Sigmoid colon (tissue), 7 donors: ENCODE data around the gene SPRYD4. TPM values are rescaled to one million over a fixed set of nuclear protein-coding genes. Genes with fewer than 3 reads are reported as not detected.

Source experiments
- DNase-seq: peaks from one replicate; pipeline ENCODE4 v3.0.0-alpha.2; 2019
- H3K27ac ChIP-seq, 4 donors: fragments of 200-600 bp; sonication (generic); one replicate each; pipeline ENCODE4 v1.5.1; 2016 to 2019; ENCODE audit warnings: mild to moderate bottlenecking in 1 of 4
- H3K27me3 ChIP-seq, 3 donors: fragments of 200-600 bp; sonication (generic); one replicate each; pipeline ENCODE4 v1.5.1; 2019; ENCODE audit warnings: mild to moderate bottlenecking in 1 of 3
- H3K36me3 ChIP-seq, 4 donors: fragments of 200-600 bp; sonication (generic); one replicate each; pipeline ENCODE4 v1.5.1; 2016 to 2019
- H3K4me1 ChIP-seq, 4 donors: fragments of 200-600 bp; sonication (generic); one replicate each; pipeline ENCODE4 v1.5.1; 2017 to 2019
- H3K4me3 ChIP-seq, 4 donors: fragments of 200-600 bp; sonication (generic); one replicate each; pipeline ENCODE4 v1.5.1; 2017 to 2019; ENCODE audit warnings: mild to moderate bottlenecking in 2 of 4, moderate library complexity in 1 of 4
- H3K9me3 ChIP-seq, 4 donors: fragments of 200-600 bp in 3 of 4; sonication (generic) in 3 of 4; one replicate each; pipeline versions ENCODE4 v1.5.1 to v1.6.1; 2013 to 2019
- EP300 ChIP-seq, 4 donors: sonication (generic); formaldehyde crosslinking; IDR thresholded peaks; one replicate each; pipeline ENCODE4 v1.6.1; 2017; ENCODE audit warnings: antibody characterized with exemption in 4 of 4
- POLR2A ChIP-seq, 2 donors: fragments of 450-650 bp; IDR thresholded peaks; one replicate each; pipeline ENCODE4 v1.6.1; 2016; ENCODE audit warnings: antibody characterized with exemption in 2 of 2, mild to moderate bottlenecking in 2 of 2, moderate library complexity in 2 of 2
- POLR2AphosphoS5 ChIP-seq, 4 donors: sonication (generic); formaldehyde crosslinking; IDR thresholded peaks; one replicate each; pipeline ENCODE4 v1.6.1; 2017; ENCODE audit warnings: antibody characterized with exemption in 4 of 4
- WGBS, 2 donors: extraction: QIAGEN DNeasy Blood & Tissue Kit; methylation state at CpG; one replicate each; pipeline ENCODE4 v1.1.7; 2013; 5-methylcytosine and 5-hydroxymethylcytosine counted together
- intact Hi-C: fragments of 100-400 bp; cut with DNase I; formaldehyde crosslinking; loops from one replicate; pipeline ENCODE4 v1.15.1; 2023
- polyA plus RNA-seq, 3 donors: library from polyadenylated mRNA; stranded (reverse); fragments of 200-250 nt; gene quantifications; one replicate each; pipeline ENCODE4 v1.2.3, GENCODE V29; 2013
- total RNA-seq, 4 donors: library from RNA; depleted of rRNA; stranded (reverse); fragments of >200 nt; gene quantifications; one replicate each; pipeline ENCODE4 v1.1.0, GENCODE V29; 2016
- TF ChIP-seq, protein P1 (sequence below), 4 experiments: fragments of 450-650 bp in 3 of 4; fragments of 200-600 bp in 1 of 4; IDR thresholded peaks; one replicate each; pipeline ENCODE4 v1.5.1; 2016 to 2019; ENCODE audit warnings: antibody characterized with exemption in 4 of 4, mild to moderate bottlenecking in 3 of 4, moderate library complexity in 2 of 4
- donor health status: healthy with polysubstance abuse.
- donor health status: Bipolar disorder and iron deficiency.
- donor health status: healthy.

SPRYD4 gene
- total and polyA plus RNA-seq, 7 donors, result 1.7 to 4.6 (median 3.0) TPM

DNA sequence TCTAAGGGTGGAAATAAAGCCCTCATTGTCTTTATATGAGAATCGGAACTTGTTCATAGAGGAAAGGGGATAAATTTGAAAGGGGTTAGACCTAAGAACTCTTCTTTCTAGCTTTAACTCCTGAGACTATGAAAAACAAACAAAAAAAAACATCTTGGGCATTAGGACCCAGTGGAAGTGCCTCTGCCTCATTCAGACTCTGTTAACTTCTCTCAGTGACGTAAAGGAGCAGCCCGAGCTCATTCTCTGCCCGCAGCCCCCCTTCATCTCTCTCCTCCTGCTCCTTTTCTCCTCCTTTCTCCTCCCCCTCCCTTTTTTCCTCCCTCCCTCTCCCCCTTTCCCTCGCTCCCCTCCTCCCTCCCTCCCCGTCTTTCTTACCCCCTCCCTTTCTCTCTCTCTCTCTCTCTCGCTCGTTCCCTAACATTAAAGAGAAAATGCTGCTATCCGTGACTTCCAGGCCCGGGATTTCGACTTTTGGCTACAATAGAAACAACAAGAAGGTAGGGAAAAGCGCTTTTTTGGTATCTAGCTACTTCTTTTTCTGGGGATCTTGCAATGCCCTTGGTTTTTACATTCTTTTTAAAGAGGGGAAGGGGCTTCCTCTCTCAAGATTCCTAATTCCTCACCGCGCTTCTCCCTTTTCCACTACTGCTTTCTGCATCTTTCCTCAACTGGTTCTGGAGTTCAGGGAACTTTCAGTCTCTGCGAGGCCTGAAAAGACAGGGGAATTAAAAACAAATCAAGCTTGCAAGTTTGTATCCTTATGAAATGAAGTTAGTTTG is 53.4 kb downstream of the SPRYD4 start, which contains the start of gene RBMS2:
Gene RBMS2, plus strand, starts transcription at position 231 of the 782 bp plus-strand sequence. Its CDS starts 204 bp downstream, at position 435.
- Histone ChIP-seq H3K36me3 (no peaks in the 10 kb centered on the region), H3K4me1 (peaks cover 0 to 54% (median 47%) of the 10 kb centered on the region in 4 donors), H3K27ac (peak within 1 kb of the TSS; percentile 90 to 94 (median 92)), H3K4me3 (peak within 1 kb of the TSS; percentile 53 to 68 (median 60)), H3K9me3 (no peaks in the 10 kb centered on the region), H3K27me3 (no peaks in the 10 kb centered on the region)
- 1 to 3% methylated on average over 15 of the region's 15 CpGs for WGBS, 2 donors
- intact Hi-C loops, result loop anchor here (2.0 kb wide), 1 partner anchor 115 kb away; no protein-coding TSS in a partner anchor
- DNase-seq, result peak; percentile 95
- TF ChIP-seq POLR2A (IDR thresholded peaks at IDR 0.05), result peak; percentile 7 to 14
- TF ChIP-seq, protein P1, sequence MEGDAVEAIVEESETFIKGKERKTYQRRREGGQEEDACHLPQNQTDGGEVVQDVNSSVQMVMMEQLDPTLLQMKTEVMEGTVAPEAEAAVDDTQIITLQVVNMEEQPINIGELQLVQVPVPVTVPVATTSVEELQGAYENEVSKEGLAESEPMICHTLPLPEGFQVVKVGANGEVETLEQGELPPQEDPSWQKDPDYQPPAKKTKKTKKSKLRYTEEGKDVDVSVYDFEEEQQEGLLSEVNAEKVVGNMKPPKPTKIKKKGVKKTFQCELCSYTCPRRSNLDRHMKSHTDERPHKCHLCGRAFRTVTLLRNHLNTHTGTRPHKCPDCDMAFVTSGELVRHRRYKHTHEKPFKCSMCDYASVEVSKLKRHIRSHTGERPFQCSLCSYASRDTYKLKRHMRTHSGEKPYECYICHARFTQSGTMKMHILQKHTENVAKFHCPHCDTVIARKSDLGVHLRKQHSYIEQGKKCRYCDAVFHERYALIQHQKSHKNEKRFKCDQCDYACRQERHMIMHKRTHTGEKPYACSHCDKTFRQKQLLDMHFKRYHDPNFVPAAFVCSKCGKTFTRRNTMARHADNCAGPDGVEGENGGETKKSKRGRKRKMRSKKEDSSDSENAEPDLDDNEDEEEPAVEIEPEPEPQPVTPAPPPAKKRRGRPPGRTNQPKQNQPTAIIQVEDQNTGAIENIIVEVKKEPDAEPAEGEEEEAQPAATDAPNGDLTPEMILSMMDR (IDR thresholded peaks at IDR 0.05), result no peak
- peak in 3 of 4 donors; percentile 38 to 77 (median 47) for TF ChIP-seq POLR2AphosphoS5 (IDR thresholded peaks at IDR 0.05)
- peak in 1 of 4 donors; percentile 6 for TF ChIP-seq EP300 (IDR thresholded peaks at IDR 0.05)

DNA sequence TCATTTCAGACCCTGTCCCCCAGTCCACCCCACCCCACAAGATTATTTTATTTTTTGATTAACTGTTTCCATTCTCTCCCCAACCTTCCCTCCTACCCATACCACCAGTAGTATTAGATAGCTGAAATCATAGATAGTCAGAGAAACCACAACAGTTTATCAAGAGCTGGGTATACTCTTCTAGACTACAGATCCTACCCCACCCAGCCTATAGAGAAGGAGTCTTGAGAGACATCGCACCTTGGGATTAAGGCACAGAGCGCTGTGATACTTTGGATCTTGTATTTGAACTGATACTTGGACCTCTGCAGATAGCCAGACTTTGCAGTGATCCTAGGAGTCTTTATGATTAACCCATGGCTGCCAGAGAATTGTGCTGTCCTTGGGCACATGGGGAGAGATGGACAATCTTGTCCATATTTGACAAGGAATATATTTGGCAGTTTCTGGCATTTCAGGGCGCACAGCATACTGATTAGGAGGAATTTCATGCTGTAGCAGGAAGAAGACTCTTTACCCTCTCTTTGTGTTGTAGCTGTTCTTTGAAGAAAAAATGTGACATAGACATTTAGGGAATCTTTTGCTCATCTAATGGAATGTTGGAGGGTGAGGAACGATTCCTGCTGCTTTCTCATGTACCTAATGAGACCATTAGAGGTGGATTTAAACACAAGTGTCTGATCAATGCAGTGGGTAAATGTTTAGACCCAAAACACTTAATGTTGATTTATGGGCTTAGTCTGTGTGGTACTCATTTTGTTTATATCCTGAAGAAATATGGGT is 54.2 kb downstream of the SPRYD4 start:
- no peaks in the 10 kb centered on the region for H3K9me3 ChIP-seq
- no peaks in the 10 kb centered on the region for H3K27me3 ChIP-seq
- peak overlapping the region; percentile 90 to 94 (median 92) for H3K27ac ChIP-seq
- no peak for DNase-seq
- H3K36me3 ChIP-seq, result no peaks in the 10 kb centered on the region
- intact Hi-C loops, result no loop called here
- TF ChIP-seq POLR2A (IDR thresholded peaks at IDR 0.05), result no peak
- TF ChIP-seq, protein P1 (IDR thresholded peaks at IDR 0.05), result no peak
- H3K4me3 ChIP-seq, result peak overlapping the region; percentile 53 to 68 (median 60)
- 25 to 49% methylated on average over 4 of the region's 4 CpGs for WGBS, 2 donors
- H3K4me1 ChIP-seq, result peaks cover 0 to 62% (median 54%) of the 10 kb centered on the region in 4 donors

DNA sequence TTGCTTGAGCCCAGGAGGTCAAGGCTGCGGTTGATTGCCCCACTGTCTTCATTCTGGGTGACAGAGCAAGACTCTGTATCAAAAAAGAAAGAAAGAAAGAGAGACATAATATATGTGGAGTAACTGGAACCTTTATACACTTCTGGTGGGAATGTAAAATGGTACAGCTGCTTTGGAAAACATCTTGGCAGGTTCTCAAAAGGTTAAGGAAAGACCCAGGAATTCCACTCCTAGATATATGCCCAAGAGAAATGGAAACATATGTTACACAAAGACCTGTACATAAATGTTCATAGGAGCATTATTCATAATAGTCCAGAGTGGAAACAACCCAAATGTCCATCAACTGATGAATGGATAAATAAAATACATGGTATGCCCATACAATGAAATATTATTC is 60.5 kb downstream of the SPRYD4 start:
- Histone ChIP-seq H3K9me3 (no peaks in the 10 kb centered on the region), H3K27ac (no peak overlapping the region), H3K4me1 (peaks cover 0 to 56% (median 49%) of the 10 kb centered on the region in 4 donors), H3K27me3 (no peaks in the 10 kb centered on the region), H3K4me3 (no peak overlapping the region), H3K36me3 (no peaks in the 10 kb centered on the region)
- WGBS, 2 donors, result 93 to 97% methylated on average over 1 of the region's 1 CpG
- no peak for DNase-seq
- intact Hi-C loops, result no loop called here
- TF ChIP-seq POLR2A (IDR thresholded peaks at IDR 0.05) (no peak), EP300 (IDR thresholded peaks at IDR 0.05) (no peak), POLR2AphosphoS5 (IDR thresholded peaks at IDR 0.05) (no peak)
- TF ChIP-seq, protein P1 (IDR thresholded peaks at IDR 0.05), result no peak

Other genes starting within 250 kb of the SPRYD4 start
- gene RNF41, start 246.7 kb upstream of the SPRYD4 start, total RNA-seq, result 100 to 1,000 TPM in 1 of 4 donors, 10 to 100 TPM in 3; 59.9 to 109 (median 78.0) TPM
- 10 to 100 TPM; 18.5 to 27.0 (median 25.2) TPM for gene RNF41, start 246.7 kb upstream of the SPRYD4 start, polyA plus RNA-seq
- 10 to 100 TPM; 17.2 to 33.5 (median 31.6) TPM for gene NABP2, start 244.2 kb upstream of the SPRYD4 start, total RNA-seq
- gene NABP2, start 244.2 kb upstream of the SPRYD4 start, polyA plus RNA-seq, result 10 to 100 TPM; 29.4 to 43.7 (median 32.6) TPM
- not detected for gene SLC39A5, start 238.5 kb upstream of the SPRYD4 start, total RNA-seq
- gene SLC39A5, start 238.5 kb upstream of the SPRYD4 start, polyA plus RNA-seq, result 10 to 100 TPM; 30.0 to 74.0 (median 31.2) TPM
- gene ANKRD52, start 210.2 kb upstream of the SPRYD4 start, total RNA-seq, result 10 to 100 TPM in 2 of 4 donors, 1 to 10 TPM in 2; 8.4 to 19.1 (median 10.5) TPM
- 10 to 100 TPM in 1 of 3 donors, 1 to 10 TPM in 2; 4.2 to 20.1 (median 6.7) TPM for gene ANKRD52, start 210.2 kb upstream of the SPRYD4 start, polyA plus RNA-seq
- 10 to 100 TPM; 11.8 to 25.0 (median 19.9) TPM for gene COQ10A, start 201.6 kb upstream of the SPRYD4 start, total RNA-seq
- 1 to 10 TPM; 2.4 to 6.2 (median 3.0) TPM for gene COQ10A, start 201.6 kb upstream of the SPRYD4 start, polyA plus RNA-seq
- 100 to 1,000 TPM in 2 of 4 donors, 10 to 100 TPM in 2; 75.9 to 130 (median 99.6) TPM for gene CS, start 168.2 kb upstream of the SPRYD4 start, total RNA-seq
- gene CS, start 168.2 kb upstream of the SPRYD4 start, polyA plus RNA-seq, result 100 to 1,000 TPM; 102 to 151 (median 139) TPM
- gene CNPY2, start 152.6 kb upstream of the SPRYD4 start, total RNA-seq, result 10 to 100 TPM; 48.7 to 77.1 (median 67.9) TPM
- 100 to 1,000 TPM in 1 of 3 donors, 10 to 100 TPM in 2; 28.2 to 103 (median 39.6) TPM for gene CNPY2, start 152.6 kb upstream of the SPRYD4 start, polyA plus RNA-seq
- gene PAN2, start 134.6 kb upstream of the SPRYD4 start, total RNA-seq, result 10 to 100 TPM; 26.4 to 67.0 (median 36.8) TPM
- gene PAN2, start 134.6 kb upstream of the SPRYD4 start, polyA plus RNA-seq, result 10 to 100 TPM in 1 of 3 donors, 1 to 10 TPM in 2; 5.4 to 30.0 (median 5.5) TPM
- gene IL23A, start 129.7 kb upstream of the SPRYD4 start, total RNA-seq, result not detected
- 1 to 10 TPM in 1 of 3 donors, not detected in 2; 3.6 TPM for gene IL23A, start 129.7 kb upstream of the SPRYD4 start, polyA plus RNA-seq
- 100 to 1,000 TPM in 2 of 4 donors, 10 to 100 TPM in 2; 73.6 to 160 (median 94.6) TPM for gene STAT2, start 108.5 kb upstream of the SPRYD4 start, total RNA-seq
- 10 to 100 TPM; 15.0 to 71.7 (median 18.6) TPM for gene STAT2, start 108.5 kb upstream of the SPRYD4 start, polyA plus RNA-seq
- not detected for gene APOF, start 105.7 kb upstream of the SPRYD4 start, total RNA-seq
- not detected for gene APOF, start 105.7 kb upstream of the SPRYD4 start, polyA plus RNA-seq
- 1 to 10 TPM; 2.0 to 5.2 (median 3.5) TPM for gene TIMELESS, start 19.2 kb upstream of the SPRYD4 start, total RNA-seq
- 10 to 100 TPM in 1 of 3 donors, 1 to 10 TPM in 2; 1.8 to 15.3 (median 3.2) TPM for gene TIMELESS, start 19.2 kb upstream of the SPRYD4 start, polyA plus RNA-seq
- gene MIP, start 13.9 kb upstream of the SPRYD4 start, total RNA-seq, result not detected
- under 1 TPM in 1 of 3 donors, not detected in 2; 0.09 TPM for gene MIP, start 13.9 kb upstream of the SPRYD4 start, polyA plus RNA-seq
- gene GLS2, start 19.6 kb downstream of the SPRYD4 start, total RNA-seq, result 1 to 10 TPM in 2 of 4 donors, under 1 TPM in 2; 0.66 to 3.5 (median 2.0) TPM
- gene GLS2, start 19.6 kb downstream of the SPRYD4 start, polyA plus RNA-seq, result 1 to 10 TPM in 1 of 3 donors, not detected in 2; 1.2 TPM
- 10 to 100 TPM; 20.6 to 33.0 (median 23.1) TPM for gene RBMS2, start 53.2 kb downstream of the SPRYD4 start, total RNA-seq
- 10 to 100 TPM in 1 of 3 donors, 1 to 10 TPM in 2; 8.4 to 12.3 (median 9.8) TPM for gene RBMS2, start 53.2 kb downstream of the SPRYD4 start, polyA plus RNA-seq
- gene BAZ2A, start 161.7 kb downstream of the SPRYD4 start, total RNA-seq, result 10 to 100 TPM; 39.6 to 91.1 (median 46.8) TPM
- 10 to 100 TPM; 14.4 to 59.5 (median 25.4) TPM for gene BAZ2A, start 161.7 kb downstream of the SPRYD4 start, polyA plus RNA-seq
- gene ATP5F1B, start 177.4 kb downstream of the SPRYD4 start, total RNA-seq, result 100 to 1,000 TPM; 414 to 487 (median 449) TPM
- 1,000 to 10,000 TPM in 2 of 3 donors, 100 to 1,000 TPM in 1; 899 to 1,730 (median 1,188) TPM for gene ATP5F1B, start 177.4 kb downstream of the SPRYD4 start, polyA plus RNA-seq
- 100 to 1,000 TPM in 3 of 4 donors, 10 to 100 TPM in 1; 92.8 to 156 (median 120) TPM for gene PTGES3, start 219.7 kb downstream of the SPRYD4 start, total RNA-seq
- 100 to 1,000 TPM; 179 to 209 (median 185) TPM for gene PTGES3, start 219.7 kb downstream of the SPRYD4 start, polyA plus RNA-seq